DMS79 treated with DMSO at 0.1 percent for 48 hours (cell line): ENCODE results near the gene BEAN1.

Experiments used
- DNase-seq: peaks from one replicate; lab custom pipeline; 2025; lab: John Stamatoyannopoulos, UW

Gene BEAN1

DNA sequence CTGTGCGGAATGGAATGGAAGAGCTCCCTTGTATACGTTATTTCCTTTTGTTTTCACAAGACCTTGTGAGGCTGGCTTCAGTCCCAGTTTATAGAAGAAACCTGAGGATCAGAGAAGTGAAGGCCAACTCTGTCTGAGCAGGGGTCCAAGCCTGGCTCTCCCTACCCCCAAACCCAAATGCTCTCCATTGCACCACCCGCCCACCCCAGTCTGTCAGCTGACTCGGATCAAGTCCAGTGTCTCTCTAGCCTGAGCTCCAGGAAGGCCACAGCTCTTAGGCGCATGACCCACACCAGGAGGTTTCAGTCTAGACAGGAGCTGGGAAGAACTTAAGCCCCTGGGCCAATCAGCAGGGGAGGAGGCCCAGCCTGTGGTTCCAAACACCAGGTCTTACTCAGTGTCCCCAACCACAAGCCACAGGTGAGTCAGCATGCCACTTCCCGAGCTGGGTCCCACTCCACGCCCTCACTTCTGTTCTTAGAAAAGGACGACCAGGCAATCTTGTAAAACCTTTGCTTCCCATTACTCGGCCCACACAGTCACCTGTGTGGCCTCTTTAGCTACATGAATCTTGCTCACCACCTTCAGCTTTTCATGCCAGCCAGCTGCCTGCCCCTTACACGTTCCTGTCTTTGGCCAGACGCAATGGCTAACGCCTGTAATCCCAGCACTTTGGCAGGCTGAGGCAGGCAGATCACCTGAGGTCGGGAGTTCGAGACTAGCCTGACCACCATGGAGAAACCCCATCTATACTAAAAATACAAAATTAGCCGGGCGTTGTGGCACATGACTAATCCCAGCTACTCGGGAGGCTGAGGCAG is 95.1 kb downstream of the BEAN1 start:
- DNase-seq = no peak

DNA sequence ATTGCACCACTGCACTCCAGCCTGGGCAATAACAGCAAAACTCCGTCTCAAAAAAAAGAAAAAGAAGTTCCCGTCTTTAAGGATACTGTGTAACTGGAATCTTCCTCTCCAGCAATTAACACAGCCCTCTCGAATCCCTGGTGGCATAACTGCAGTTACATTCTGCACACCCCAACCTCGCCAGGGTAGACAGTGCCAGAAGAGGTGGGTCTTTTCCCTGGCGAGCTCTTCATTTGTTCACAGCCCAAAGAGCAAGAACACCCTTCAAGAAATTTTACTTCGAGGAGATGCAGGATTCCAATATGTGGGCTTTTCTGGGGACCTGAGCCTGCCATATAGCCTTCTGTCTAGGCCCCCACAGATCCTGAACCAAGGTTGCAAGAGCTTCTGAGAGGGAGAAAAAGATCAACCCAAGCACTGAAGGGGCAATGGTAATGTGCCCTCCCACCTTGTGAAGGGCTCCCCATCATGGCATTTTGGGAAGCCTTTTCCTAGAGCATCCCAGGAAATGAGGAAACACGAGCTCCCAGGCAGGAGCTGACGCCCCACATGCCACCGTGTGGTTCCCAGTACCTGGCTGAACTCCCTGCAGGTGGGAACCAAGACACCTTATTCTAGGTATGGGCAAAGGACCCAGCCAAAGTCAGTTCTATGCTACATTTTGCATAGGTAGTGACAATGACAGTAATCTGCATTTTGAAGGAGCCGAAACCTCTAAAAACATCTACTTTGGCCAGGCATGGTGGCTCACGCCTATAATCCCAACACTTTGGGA is 95.9 kb downstream of the BEAN1 start:
- DNase-seq = no peak

DNA sequence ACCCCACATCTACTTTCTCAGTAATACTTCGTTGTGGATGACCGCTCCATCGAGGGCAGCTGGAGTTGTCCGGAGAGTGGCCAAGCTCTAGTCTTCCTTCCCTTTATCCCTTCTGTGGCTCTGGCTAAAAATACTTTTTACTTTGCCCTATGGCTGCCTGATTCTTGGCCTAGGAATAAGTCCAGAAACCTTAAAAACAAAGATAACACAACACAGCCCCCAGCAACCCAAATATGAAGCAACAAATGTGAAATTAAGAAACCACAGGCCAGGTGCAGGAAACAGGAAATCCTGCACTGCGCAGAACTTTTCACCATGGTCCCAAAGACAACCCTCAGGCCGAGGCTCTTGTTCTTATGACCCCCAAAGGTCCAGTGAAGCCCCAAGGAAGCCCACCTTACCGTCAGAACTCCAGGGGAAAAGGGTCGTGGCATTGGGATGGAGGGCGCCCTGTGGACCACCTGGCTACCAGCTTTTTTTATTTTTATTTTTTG is 96.8 kb downstream of the BEAN1 start:
- DNase-seq = no peak

DNA sequence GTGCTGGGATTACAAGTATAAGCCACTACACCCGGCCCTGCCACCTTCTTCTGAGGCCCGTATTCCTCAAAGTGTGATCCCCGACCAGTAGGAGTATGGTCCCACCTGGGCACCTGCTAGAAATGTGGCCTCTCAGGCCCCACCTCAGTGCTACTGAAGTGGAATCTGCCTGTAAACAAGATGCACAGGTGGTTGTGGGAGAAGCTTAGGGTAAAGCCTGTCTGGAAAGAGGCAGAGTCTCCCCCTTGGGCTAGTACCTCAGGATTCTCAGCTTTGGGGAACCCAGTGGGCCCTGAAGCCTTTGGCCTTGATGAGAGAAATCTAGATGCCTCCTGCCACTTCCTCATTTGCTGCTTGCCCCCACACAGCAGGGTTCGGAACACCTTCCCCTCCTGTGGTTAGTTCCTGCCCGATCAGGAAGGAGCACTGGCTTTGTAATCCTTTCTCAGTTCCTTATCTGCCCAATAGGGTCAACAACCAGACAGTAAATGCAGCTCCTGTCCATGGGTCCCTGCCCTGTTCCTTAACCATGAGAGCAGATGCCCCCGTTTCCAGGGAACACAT is 97.6 kb downstream of the BEAN1 start:
- no peak for DNase-seq

DNA sequence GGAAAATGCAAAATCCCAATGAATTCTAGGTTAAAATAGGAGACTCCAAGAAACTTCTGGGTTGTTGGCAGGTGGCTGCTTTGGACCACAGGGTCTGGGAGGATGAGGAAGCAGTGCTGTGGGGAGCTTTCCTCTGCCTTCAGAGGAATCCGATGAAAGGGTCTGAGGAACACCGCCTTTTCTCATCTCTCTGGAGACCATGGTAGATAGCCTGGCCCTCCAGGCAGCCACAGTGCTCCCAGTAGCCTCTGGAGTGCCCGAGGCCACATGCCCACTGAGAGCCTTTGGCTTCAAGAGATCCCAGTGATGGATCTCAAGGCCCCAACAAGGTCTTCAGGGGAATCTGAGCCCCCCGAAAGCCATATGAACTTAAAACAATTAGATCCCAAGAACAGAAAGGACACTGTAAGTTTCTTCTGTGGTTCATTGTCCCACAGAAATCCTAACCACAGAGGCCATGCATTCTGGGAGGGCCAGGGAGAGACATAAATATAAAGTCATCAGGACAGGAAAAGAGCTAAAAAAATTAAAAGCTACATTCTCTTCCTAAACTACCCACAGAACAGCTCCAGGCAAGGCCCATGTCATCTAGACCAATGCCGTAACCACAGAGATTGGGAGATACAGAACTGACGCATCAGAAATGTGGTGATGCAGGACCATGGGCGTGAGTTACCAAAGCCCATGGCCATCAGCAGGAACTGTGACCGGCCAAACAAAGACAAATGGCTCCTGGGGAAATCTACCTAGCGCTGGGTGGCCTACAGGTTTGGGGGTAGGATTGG is 98.5 kb downstream of the BEAN1 start:
- no peak for DNase-seq

DNA sequence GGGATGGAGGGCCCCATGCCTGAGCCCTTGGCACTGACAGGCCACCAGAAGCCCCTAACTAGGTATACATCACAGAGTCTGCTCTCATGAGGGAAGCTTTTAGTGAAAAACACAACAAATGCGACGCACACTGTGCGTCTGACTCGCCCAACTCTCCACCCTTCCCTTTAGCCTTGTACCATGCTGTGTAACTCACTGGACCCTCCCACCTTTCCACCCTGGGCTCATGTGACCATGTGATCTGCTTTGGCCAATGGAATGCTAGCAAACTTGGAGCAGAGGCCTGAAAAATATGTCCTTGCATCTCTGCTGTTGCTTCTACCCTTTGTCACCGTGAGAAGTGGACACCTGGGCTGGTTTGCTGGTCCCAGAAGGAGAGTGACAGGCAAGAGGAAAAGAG is 101.2 kb downstream of the BEAN1 start:
- no peak for DNase-seq

DNA sequence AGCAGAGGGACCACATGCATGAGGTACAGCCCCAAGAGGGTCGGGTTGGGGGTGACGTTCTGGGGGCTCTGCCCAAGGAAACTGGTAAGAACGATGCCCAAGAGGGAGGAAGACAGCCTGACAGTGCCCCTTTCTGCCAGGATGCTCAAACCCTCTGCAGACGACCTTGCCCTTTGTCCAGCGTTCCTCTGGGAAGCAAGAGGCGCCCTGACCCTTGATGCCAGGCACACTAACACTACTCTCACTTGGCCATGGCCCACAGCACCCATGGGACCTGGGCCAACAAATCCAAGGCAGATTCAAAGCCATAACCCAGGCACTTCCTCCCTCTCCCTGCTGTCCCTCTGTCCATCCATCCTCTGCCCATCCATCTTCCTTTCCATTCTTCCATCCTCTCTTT is 102.4 kb downstream of the BEAN1 start:
- no peak for DNase-seq
